Smooth muscle cell of the brain vasculature (primary cell): Measurements from ENCODE around the gene LNX2.

Source experiments
- DNase-seq: peaks from one replicate; pipeline ENCODE4 v3.0.0-alpha.2; 2012; ENCODE audit warnings: low read depth, low spot score

LNX2 gene

DNA sequence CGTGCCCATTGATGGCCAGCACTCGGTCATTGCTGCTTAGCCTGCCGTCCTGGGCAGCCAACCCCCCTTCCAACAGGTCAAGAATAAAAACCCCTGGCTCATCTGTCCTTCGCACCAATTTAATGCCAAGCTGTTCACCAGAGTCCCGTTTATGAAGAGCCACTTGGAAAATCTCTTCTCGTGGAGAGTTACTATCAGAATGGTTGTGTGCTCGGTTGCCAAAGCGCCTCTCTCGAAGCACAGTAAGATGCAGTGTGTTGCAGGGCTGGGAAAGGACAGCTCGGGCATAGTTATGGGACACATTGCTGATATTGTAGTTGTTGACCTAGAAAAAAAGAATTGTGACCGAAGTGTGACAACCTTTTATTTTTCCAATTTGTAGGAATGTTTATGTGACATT, 57.9 kb downstream of the LNX2 start:
- no peak for DNase-seq

DNA sequence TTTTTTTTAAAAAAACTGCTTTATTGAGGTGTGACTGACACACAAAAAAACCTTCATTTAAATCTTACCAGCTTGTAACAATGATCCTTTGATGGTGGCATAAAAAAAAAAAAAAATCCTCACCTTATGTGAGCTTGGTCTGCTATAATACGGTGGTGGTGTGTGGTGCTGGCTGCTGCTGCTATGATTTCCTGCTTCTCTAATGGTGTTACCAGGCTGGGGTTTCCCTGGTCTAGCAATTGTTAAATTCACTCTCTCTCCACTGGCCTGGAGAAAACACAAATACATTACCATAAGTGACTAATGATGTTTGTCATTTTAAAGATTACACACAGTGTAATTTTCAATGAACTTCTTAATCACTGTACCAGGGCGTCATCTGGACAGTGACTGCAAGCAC, 60.6 kb downstream of the LNX2 start:
- no peak for DNase-seq

GRCh38 chr13:27556109-27556508, 64.2 kb downstream of the LNX2 start:
- peak; percentile 71 for DNase-seq

- no peak for DNase-seq
Observed at GRCh38 chr13:27551562-27551961, 68.8 kb downstream of the LNX2 start.

GRCh38 chr13:27549406-27549981, 70.8 kb downstream of the LNX2 start:
- no peak for DNase-seq

- DNase-seq = no peak
Observed at GRCh38 chr13:27542220-27542619, 78.1 kb downstream of the LNX2 start.

- DNase-seq = no peak
Observed at GRCh38 chr13:27541386-27541785, 78.9 kb downstream of the LNX2 start.

DNA sequence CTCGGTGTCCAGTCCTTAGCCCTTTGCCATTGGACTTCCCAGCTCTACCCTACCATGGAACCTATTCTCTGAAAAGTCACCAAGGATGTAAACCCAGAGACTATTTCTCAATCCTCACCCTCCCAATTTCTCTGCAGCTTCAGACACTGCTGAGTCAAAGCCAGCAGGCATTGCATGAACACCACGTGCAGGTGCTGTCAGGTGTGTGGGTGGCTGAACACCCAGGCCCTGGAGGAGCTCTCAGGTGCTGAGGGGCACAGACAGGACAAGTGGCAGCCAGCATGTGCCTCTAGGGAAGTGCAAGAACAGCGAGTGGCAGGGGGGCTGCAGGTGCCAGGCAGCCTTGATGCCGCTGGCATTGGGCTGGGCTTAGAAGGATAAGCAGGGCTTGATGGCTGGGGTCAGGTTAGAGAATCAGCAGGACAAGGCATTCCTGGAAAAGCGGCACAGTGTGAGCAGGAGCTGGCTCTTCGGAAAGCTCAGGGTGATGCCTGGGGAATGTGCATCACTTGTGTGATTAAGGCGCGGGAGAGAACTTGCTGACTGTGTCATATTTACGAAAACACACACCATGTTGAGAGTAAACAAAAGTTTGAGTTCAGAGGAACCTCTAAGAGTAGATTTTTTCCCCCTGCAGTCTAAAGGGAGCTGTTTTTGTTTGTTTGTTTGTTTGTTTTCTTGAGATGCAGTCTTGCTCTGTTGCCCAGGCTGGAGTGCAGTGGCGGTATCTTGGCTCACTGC, 83.8 kb downstream of the LNX2 start:
- DNase-seq = no peak

DNA sequence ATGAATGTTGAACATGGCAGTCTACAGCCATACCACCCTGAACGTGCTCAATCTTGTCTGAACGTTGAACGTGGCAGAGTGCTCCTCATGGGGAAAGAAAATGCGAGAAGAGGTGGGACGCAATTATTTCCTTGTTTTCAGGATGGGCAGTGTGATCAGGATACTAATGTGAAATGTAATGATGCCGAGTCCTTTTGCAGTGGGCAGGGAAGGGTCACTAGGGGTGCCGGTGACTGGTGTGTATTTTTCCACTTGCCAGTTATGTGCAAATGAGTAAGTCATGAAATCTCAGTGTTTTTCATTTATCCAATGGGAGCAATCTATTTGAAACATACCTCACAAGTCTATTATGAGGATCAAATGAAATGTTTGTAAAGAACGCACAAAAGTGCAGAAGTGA, 84.8 kb downstream of the LNX2 start:
- DNase-seq = no peak

DNA sequence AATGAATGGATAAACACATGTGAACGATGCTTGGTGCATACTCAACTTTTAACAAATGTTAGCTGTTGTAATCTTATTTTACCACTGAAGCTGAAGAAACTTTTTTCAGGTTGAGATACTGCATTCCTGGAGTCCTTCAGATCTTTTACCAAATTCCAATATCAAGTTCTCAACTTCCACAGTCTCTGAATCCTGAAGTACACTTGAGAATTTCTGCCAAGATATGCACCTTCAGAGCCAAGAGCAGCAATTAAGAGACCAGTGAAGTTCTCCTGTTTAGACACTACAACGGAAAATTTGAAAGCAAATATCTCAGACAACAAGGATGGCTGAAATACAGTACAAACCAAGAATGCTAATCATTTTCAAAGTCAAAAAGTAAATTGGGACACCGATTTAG, 85.3 kb downstream of the LNX2 start:
- no peak for DNase-seq

GRCh38 chr13:27534108-27534980, 86.0 kb downstream of the LNX2 start:
- DNase-seq = no peak

DNA sequence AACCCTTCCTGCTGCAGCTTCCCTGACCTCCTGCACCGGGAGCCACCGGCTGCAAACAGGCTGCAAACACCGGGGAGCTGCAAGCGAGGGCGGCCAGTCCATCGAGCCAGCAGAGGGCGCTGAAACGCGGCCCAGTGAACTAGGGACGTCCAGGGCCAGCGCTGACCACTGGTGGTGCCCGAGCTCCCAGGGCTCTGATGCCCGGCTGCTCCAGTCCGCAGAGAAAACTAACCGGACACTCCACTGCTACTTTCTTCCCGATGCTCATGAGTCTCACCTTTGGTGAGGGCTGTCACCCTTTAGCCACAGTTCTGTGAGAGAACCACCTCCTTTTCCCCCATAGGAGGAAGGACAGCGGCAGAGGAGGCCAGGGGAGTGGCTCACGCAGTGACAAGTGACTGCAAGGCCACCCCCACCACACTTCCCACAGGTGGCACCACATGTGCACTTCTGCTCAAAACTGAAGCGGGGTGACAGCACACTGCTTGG, 87.1 kb downstream of the LNX2 start:
- DNase-seq = peak; percentile 58

DNA sequence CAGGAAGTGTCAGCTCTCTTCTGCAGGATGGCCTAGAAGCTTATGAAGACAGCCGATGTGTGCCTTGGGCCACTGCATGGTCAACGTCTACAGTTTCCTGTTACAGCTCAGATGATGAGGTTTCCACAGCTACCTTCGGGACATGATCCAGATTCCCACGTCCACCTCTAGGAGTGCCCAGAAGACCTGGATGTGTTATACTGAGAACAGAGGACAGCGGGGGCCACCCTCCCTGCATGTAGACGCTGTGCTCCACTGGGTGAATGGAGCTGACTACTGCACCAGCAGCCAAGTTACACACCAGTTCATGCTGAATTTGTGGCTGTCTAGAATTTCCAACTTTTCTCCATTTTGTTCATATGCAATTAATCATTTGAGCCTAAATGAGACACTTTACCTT, 91.4 kb downstream of the LNX2 start:
- no peak for DNase-seq

DNA sequence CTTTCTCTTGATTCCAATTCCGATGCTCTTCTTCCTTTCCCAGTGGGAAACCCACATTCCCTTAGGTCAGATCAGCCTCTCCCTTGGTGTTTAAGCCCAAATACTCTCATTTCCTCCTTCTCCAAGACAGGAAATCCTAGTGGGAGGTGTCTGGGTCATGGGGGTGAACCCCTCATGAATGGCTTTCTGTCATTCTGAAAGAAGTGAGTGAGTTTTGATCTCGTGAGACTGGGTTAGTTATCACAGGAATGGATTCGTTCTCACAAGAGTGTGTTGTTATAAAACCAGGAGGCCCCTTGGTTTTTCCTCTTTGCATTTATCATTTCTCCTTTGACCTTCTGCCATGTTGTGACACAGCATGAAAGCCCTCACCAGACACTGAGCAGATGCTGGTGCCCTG, 93.8 kb downstream of the LNX2 start:
- DNase-seq = no peak

- DNase-seq = no peak
Observed at GRCh38 chr13:27524981-27525975, 95.1 kb downstream of the LNX2 start.

- DNase-seq = no peak
Observed at GRCh38 chr13:27523346-27524073, 96.8 kb downstream of the LNX2 start.

GRCh38 chr13:27522847-27523246, 97.5 kb downstream of the LNX2 start:
- no peak for DNase-seq

DNA sequence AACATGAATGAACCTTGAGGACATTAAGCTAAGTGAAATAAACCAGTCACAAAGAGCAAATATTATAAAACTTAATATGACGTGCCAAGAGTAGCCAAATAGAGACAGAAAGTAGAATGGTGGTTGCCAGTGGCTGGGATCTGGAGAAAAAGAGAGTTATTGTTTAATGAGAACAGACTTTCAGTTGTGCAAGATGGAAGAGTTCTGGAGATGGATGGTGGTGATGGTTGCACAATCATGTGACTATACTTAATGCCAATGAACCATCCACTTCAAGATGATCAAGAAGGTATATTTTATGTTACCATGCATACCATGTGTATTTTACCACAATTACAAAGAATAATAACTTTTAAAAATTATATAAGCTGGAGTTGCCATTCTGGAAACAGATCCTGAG, 104.2 kb downstream of the LNX2 start:
- no peak for DNase-seq

DNA sequence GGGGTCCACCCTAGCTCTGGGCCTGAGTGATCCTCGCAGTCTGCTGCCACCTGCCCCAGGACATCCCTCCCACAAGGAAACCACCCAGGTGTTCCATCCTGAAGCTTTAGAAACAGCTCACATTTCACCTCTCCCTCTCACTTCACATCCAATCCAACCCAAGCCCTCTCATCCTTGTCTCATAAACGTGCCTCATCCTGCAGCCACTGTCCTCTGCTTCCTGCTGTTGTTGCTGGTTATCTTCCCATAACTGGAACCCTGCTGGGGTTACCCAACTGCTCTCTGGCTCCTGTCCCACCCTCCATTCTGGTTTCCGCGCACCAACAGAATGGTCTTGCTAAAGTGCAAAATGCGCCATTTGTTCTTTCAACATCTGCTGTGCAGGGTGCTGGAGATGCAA, 110.2 kb downstream of the LNX2 start:
- no peak for DNase-seq

DNA sequence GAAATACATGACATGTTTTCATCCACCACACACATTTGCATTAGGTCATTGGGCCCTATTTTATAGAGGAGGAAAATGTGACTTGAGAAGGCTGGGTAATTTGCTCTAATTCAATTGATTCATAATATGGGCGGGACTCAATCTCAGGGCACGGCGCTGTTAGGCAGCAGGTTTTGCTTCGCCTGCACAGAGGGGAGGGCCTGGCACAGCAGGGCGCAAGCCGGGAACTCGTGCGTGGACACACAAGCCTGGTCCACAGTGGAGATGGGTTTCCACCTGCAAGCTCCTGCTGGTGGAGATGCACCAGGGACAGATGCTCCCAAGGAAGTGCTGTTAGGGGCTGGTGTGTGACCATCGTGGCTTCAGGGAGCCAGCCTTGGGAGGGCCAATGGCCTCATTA, 111.5 kb downstream of the LNX2 start:
- DNase-seq = no peak

DNA sequence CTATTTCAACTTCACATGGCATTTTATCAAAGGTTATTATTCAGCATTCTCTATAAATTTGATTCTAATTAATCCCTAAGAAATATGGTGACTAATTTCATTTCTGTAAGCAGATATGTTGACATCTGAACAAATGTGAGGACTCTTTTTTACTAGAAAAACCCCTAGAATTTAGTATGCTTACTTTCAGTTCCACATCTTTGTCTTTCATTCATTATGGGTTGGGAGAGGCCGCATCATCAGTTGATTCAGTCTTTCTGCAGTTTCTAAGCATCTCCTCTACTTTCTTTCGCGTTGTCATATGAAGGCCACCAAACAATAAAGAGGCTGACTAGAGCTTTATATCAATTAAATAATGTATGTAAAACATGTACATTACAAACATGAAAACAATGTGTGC, 114.5 kb downstream of the LNX2 start:
- no peak for DNase-seq
